Suprapubic skin (tissue), 4 donors: ENCODE results near the gene GSN. TPM values are rescaled to one million over a fixed set of nuclear protein-coding genes. Genes with fewer than 3 reads are reported as not detected.

Source experiments
- DNase-seq, 2 donors: peaks; one replicate each; pipeline ENCODE4 v3.0.0-alpha.2; 2019; ENCODE audit warnings: low spot score in 2 of 2
- H3K27ac ChIP-seq: fragments of 200-600 bp; sonication (generic); one replicate; pipeline ENCODE4 v1.5.1; 2019
- H3K27me3 ChIP-seq: fragments of 200-600 bp; sonication (generic); one replicate; pipeline ENCODE4 v1.5.1; 2019
- H3K36me3 ChIP-seq: fragments of 200-600 bp; sonication (generic); one replicate; pipeline ENCODE4 v1.5.1; 2019
- H3K4me1 ChIP-seq: fragments of 200-600 bp; sonication (generic); one replicate; pipeline ENCODE4 v1.5.1; 2019
- H3K4me3 ChIP-seq: fragments of 200-600 bp; sonication (generic); one replicate; pipeline ENCODE4 v1.5.1; 2019; ENCODE audit warnings: mild to moderate bottlenecking
- H3K9me3 ChIP-seq: fragments of 200-600 bp; sonication (generic); one replicate; pipeline ENCODE4 v1.5.1; 2019
- EP300 ChIP-seq: sonication (generic); formaldehyde crosslinking; IDR thresholded peaks from one replicate; pipeline ENCODE4 v1.6.1; 2017; ENCODE audit warnings: antibody characterized with exemption
- POLR2A ChIP-seq, 2 donors: fragments of 450-650 bp; IDR thresholded peaks; one replicate each; pipeline ENCODE4 v1.6.1; 2017; ENCODE audit warnings: antibody characterized with exemption in 2 of 2, mild to moderate bottlenecking in 2 of 2, moderate library complexity in 2 of 2
- POLR2AphosphoS5 ChIP-seq, 3 donors: sonication (generic); formaldehyde crosslinking; IDR thresholded peaks; one replicate each; pipeline ENCODE4 v1.6.1; 2017; ENCODE audit warnings: antibody characterized with exemption in 3 of 3
- WGBS: methylation state at CpG from one replicate; pipeline ENCODE4 v1.1.5; 2018; 5-methylcytosine and 5-hydroxymethylcytosine counted together
- total RNA-seq, 4 donors: library from RNA; depleted of rRNA; stranded (reverse); fragments of >200 nt; gene quantifications; one replicate each; pipeline ENCODE4 v1.1.0, GENCODE V29; 2016
- TF ChIP-seq, protein P1 (sequence below), 2 donors: fragments of 200-600 bp in 1 of 2; fragments of 450-650 bp in 1 of 2; sonication (generic) in 1 of 2; IDR thresholded peaks; one replicate each; pipeline ENCODE4 v1.5.1; 2016 to 2019; ENCODE audit warnings: antibody characterized with exemption in 2 of 2, mild to moderate bottlenecking in 1 of 2, moderate library complexity in 1 of 2

GSN gene
- total RNA-seq, 4 donors from 2014 or later: 681 to 944 (median 771) TPM

DNA sequence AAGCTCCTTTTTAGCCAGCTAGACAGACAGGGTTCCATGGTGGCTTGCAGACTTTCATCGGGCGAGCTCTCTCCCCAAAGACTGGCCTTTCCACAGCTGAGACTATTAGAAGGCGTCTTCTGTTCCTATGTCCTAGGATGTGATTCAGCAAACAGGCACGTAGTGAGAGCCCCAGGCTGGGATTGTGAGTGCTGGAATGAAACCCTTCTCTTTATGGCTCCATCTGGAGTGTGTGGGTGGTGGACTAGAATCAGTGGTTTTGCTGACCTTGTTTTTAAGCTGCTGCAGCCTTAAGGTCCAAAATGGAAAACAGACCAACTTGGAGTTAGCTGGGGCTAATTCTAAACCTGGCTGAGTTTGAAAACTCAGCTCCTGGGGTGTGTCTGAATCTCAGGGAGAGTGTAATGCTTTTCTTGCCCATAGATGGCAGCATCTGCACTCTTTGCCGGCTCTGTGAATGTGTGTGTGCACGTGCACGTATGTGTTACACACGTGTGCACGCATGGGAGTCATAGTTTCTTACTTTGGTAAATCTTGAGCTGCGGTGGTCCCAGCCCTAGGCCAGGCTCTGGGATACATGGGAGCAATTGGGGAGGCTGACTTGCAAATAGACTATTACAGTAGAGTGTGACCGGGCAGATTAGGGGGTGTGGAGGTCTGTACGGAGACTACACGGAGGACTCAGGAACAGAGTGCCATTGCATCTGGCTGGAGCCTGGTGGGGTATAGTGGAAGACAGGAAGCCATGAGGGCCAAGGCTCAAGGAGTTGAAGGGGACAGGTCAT lies 10.7 kb downstream of the GSN start:
- Histone ChIP-seq H3K4me3 (no peak overlapping the region), H3K27ac (peak overlapping the region; percentile 97), H3K9me3 (no peaks in the 10 kb centered on the region), H3K27me3 (no peaks in the 10 kb centered on the region), H3K36me3 (no peaks in the 10 kb centered on the region), H3K4me1 (peaks cover 91% of the 10 kb centered on the region)
- TF ChIP-seq POLR2A (IDR thresholded peaks at IDR 0.05) (no peak), POLR2AphosphoS5 (IDR thresholded peaks at IDR 0.05) (peak in 2 of 3 donors; percentile 28 to 84), EP300 (no peak)
- TF ChIP-seq, protein P1, sequence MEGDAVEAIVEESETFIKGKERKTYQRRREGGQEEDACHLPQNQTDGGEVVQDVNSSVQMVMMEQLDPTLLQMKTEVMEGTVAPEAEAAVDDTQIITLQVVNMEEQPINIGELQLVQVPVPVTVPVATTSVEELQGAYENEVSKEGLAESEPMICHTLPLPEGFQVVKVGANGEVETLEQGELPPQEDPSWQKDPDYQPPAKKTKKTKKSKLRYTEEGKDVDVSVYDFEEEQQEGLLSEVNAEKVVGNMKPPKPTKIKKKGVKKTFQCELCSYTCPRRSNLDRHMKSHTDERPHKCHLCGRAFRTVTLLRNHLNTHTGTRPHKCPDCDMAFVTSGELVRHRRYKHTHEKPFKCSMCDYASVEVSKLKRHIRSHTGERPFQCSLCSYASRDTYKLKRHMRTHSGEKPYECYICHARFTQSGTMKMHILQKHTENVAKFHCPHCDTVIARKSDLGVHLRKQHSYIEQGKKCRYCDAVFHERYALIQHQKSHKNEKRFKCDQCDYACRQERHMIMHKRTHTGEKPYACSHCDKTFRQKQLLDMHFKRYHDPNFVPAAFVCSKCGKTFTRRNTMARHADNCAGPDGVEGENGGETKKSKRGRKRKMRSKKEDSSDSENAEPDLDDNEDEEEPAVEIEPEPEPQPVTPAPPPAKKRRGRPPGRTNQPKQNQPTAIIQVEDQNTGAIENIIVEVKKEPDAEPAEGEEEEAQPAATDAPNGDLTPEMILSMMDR (IDR thresholded peaks at IDR 0.05): peak; percentile 77 to 82
- 15% methylated on average over 12 of the region's 13 CpGs for WGBS
- DNase-seq: peak; percentile 82 to 88

DNA sequence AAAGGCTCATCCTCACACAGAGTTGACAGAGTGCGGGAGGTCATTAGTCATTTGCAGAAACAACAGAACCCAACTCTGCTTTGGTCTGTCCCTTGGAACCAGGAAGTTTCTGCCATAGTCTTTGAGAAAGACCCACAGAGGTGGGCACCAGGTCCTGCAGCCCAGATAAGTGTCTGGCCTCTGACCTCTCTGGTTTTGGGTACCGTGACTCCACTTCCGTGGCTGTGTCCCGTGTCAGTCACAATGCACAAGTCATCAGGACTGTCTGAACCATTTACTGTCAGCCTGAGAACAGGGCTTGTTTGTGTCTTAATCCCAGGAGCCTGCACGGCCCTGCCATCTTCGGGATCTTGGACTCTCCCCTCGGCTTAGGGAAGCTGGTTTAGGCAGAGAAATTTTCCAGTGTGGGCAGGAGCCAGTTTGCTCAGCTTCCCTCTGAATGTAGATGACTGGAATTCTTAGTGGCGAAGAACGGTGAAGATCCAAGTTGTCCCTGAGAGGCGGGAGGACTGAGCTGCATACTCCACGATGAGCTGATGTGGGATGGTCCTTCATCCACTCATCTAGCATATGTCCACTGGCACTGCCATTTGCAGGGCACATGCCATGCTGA lies 11.9 kb downstream of the GSN start:
- H3K27ac ChIP-seq: peak overlapping the region; percentile 97
- WGBS: 66% methylated on average over 9 of the region's 11 CpGs
- H3K27me3 ChIP-seq: no peaks in the 10 kb centered on the region
- no peak overlapping the region for H3K4me3 ChIP-seq
- no peaks in the 10 kb centered on the region for H3K36me3 ChIP-seq
- H3K9me3 ChIP-seq: no peaks in the 10 kb centered on the region
- TF ChIP-seq, protein P1 (IDR thresholded peaks at IDR 0.05): no peak
- TF ChIP-seq EP300 (no peak), POLR2A (IDR thresholded peaks at IDR 0.05) (no peak), POLR2AphosphoS5 (IDR thresholded peaks at IDR 0.05) (no peak)
- peaks cover 96% of the 10 kb centered on the region for H3K4me1 ChIP-seq
- DNase-seq: peak in 1 of 2 donors; percentile 73

- 60% methylated on average over 10 of the region's 11 CpGs for WGBS
- H3K4me1 ChIP-seq: peaks cover 96% of the 10 kb centered on the region
These were observed 13.0 kb downstream of the GSN start for GRCh38 chr9:121280715-121281613.

DNA sequence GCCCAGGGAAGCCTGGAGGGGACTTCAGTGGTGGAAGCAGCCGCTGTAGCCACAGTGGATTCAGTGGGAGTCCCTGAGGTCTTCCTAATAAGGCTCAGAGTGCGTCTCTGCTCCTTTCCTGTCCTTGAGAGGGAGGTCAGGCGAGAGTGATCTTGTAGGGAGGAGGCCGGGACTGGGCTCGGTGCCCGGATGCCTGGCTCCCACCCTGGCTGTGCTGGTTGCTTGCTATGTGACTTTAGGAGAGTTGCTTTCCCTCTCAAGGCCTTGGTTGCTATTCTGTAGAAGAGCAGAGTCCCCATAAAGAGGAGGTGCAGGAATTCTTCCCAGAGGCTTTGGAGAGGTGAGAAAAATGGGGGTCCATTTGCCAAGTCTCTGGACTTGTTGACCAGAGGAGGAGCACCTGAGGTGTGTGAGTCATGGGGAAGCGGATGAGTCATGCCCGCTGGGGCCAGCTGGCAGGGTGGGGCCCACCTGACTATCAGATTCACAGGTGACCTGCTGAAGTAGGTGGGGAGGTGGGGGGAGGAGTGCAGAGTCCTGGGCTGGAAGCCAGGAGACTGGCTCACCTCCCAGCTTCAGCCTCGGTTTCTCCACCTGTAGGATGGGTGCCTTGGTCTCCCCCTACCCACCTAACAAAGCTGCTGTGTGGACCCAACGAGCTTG lies 13.8 kb downstream of the GSN start:
- H3K4me3 ChIP-seq: no peak overlapping the region
- peaks cover 100% of the 10 kb centered on the region for H3K4me1 ChIP-seq
- no peak for TF ChIP-seq EP300
- peak in 1 of 3 donors; percentile 12 for TF ChIP-seq POLR2AphosphoS5 (IDR thresholded peaks at IDR 0.05)
- DNase-seq: peak in 1 of 2 donors; percentile 87
- no peaks in the 10 kb centered on the region for H3K27me3 ChIP-seq
- H3K27ac ChIP-seq: peak overlapping the region; percentile 97
- 6% methylated on average over 5 of the region's 10 CpGs for WGBS
- no peaks in the 10 kb centered on the region for H3K9me3 ChIP-seq
- H3K36me3 ChIP-seq: no peaks in the 10 kb centered on the region

More at GRCh38 chr9:121280715-121281613, 13.0 kb downstream of the GSN start:
- Histone ChIP-seq H3K27ac (peak overlapping the region; percentile 97), H3K9me3 (no peaks in the 10 kb centered on the region), H3K27me3 (no peaks in the 10 kb centered on the region), H3K4me3 (no peak overlapping the region), H3K36me3 (no peaks in the 10 kb centered on the region)
- DNase-seq: peak; percentile 50 to 63
- TF ChIP-seq POLR2A (IDR thresholded peaks at IDR 0.05): no peak
- TF ChIP-seq, protein P1 (IDR thresholded peaks at IDR 0.05): no peak
- TF ChIP-seq POLR2AphosphoS5 (IDR thresholded peaks at IDR 0.05): no peak
- no peak for TF ChIP-seq EP300
